GM19324 (cell line): ENCODE data around the gene MYO1F.
"Not testable (repeated sequence)": the region's sequence is repeated elsewhere in the genome, so short reads cannot be mapped to it uniquely, and the experiment has no call there.

ENCODE experiments used
- ATAC-seq: cut with Tn5 transposase; IDR thresholded peaks from one replicate; pipeline ENCODE4 v1.9.1; 2021; ENCODE audit warnings: mild to moderate bottlenecking, moderate library complexity; ENCODE audit not compliant: unreplicated experiment, low FRiP score

Gene MYO1F

GRCh38 chr19:8567522-8568172 is 9.6 kb downstream of the MYO1F start:
- ATAC-seq = no peak

GRCh38 chr19:8566855-8567254 is 10.4 kb downstream of the MYO1F start:
- ATAC-seq = no peak

- ATAC-seq = not testable (repeated sequence)
Observed at GRCh38 chr19:8564866-8565265, 12.4 kb downstream of the MYO1F start.

GRCh38 chr19:8561075-8561764 is 16.0 kb downstream of the MYO1F start:
- ATAC-seq = no peak

- ATAC-seq = no peak
Observed at GRCh38 chr19:8558325-8558724, 18.9 kb downstream of the MYO1F start.

GRCh38 chr19:8557642-8558238 is 19.5 kb downstream of the MYO1F start:
- no peak for ATAC-seq

GRCh38 chr19:8553729-8554128 is 23.5 kb downstream of the MYO1F start:
- ATAC-seq = not testable (repeated sequence)

- ATAC-seq = no peak
Observed at GRCh38 chr19:8552810-8553209, 24.4 kb downstream of the MYO1F start.

GRCh38 chr19:8550070-8550469 is 27.2 kb downstream of the MYO1F start:
- ATAC-seq = no peak

GRCh38 chr19:8545743-8546142 is 31.5 kb downstream of the MYO1F start:
- ATAC-seq = no peak

- no peak for ATAC-seq
Observed at GRCh38 chr19:8544168-8544567, 33.1 kb downstream of the MYO1F start.

- no peak for ATAC-seq
Observed at GRCh38 chr19:8539621-8540149, 37.6 kb downstream of the MYO1F start.

- no peak for ATAC-seq
Observed at GRCh38 chr19:8537099-8537498, 40.1 kb downstream of the MYO1F start.

GRCh38 chr19:8536282-8536681 is 41.0 kb downstream of the MYO1F start:
- no peak for ATAC-seq

- no peak for ATAC-seq
Observed at GRCh38 chr19:8532225-8532624, 45.0 kb downstream of the MYO1F start.

- no peak for ATAC-seq
Observed at GRCh38 chr19:8531470-8531869, 45.8 kb downstream of the MYO1F start.

- ATAC-seq = no peak
Observed at GRCh38 chr19:8530061-8530679, 47.1 kb downstream of the MYO1F start.

GRCh38 chr19:8529369-8530006 is 47.8 kb downstream of the MYO1F start:
- no peak for ATAC-seq

- no peak for ATAC-seq
Observed at GRCh38 chr19:8528500-8528899, 48.7 kb downstream of the MYO1F start.

GRCh38 chr19:8526345-8527091 is 50.7 kb downstream of the MYO1F start:
- no peak for ATAC-seq
